Caco-2 (cell line): ENCODE results near the gene TLE1. TPM values are rescaled to one million over a fixed set of nuclear protein-coding genes. Genes with fewer than 3 reads are reported as not detected.

Experiments
- BruUV-seq: library from RNA; stranded (reverse); fragments of 400-500 nt; replicated peaks from 2 replicates; lab custom pipeline; 2021; lab: Mats Ljungman, UMichigan
- CTCF ChIA-PET: fragments of 300-600 bp; sonication (Branson Sonifier 250); formaldehyde crosslinking; loops from one replicate; lab custom pipeline; 2022; ENCODE audit warnings: antibody characterized with exemption; lab: Charles Lee
- POLR2A ChIA-PET: fragments of 300-600 bp; sonication (Branson Sonifier 250); formaldehyde crosslinking; loops from one replicate; lab custom pipeline; 2022; ENCODE audit warnings: antibody characterized with exemption; lab: Charles Lee
- DNase-seq, 2 experiments: peaks; one replicate each; pipeline versions ENCODE4 v3.0.0 to v3.0.0-alpha.2; 2020 to 2022
- H3K27me3 ChIP-seq: replicated peaks from 2 replicates; pipeline ENCODE4 v1.6.0; 2011; ENCODE audit warnings: low read length; ENCODE audit not compliant: control insufficient read depth, insufficient read depth
- H3K36me3 ChIP-seq: 2 replicates; pipeline ENCODE4 v1.5.1; 2011; ENCODE audit warnings: low read length; ENCODE audit not compliant: control insufficient read depth, insufficient read depth
- H3K4me1 ChIP-seq: fragments of 250-450 bp; sonication (Bioruptor Pico); 2 replicates; pipeline ENCODE4 v1.5.1; 2020; ENCODE audit warnings: mild to moderate bottlenecking
- H3K4me3 ChIP-seq: 2 replicates; pipeline ENCODE4 v1.5.1; 2011; ENCODE audit warnings: low read depth, mild to moderate bottlenecking, control low read depth, low read length
- H3K9me3 ChIP-seq: fragments of 250-450 bp; sonication (Bioruptor Pico); 2 replicates; pipeline ENCODE4 v1.5.1; 2020; ENCODE audit warnings: mild to moderate bottlenecking, moderate library complexity
- H3K27ac Mint-ChIP-seq: one replicate; pipeline ENCODE4 v1.8.0; 2022; ENCODE audit warnings: mixed read lengths; ENCODE audit not compliant: unreplicated experiment
- H3K27me3 Mint-ChIP-seq: one replicate; pipeline ENCODE4 v1.8.0; 2022; ENCODE audit warnings: mixed read lengths; ENCODE audit not compliant: insufficient read depth, unreplicated experiment
- H3K36me3 Mint-ChIP-seq: one replicate; pipeline ENCODE4 v1.8.0; 2022; ENCODE audit warnings: mild to moderate bottlenecking, mixed read lengths; ENCODE audit not compliant: insufficient read depth, unreplicated experiment
- H3K4me1 Mint-ChIP-seq: one replicate; pipeline ENCODE4 v1.8.0; 2022; ENCODE audit warnings: low read depth, mixed read lengths; ENCODE audit not compliant: unreplicated experiment
- H3K4me3 Mint-ChIP-seq: one replicate; pipeline ENCODE4 v1.8.0; 2022; ENCODE audit warnings: mild to moderate bottlenecking, moderate library complexity, mixed read lengths; ENCODE audit not compliant: unreplicated experiment
- H3K9me3 Mint-ChIP-seq: one replicate; pipeline ENCODE4 v1.8.0; 2022; ENCODE audit warnings: mixed read lengths; ENCODE audit not compliant: unreplicated experiment
- CTCF ChIP-seq, 2 experiments: fragments of 200-600 bp in 1 of 2; IDR thresholded peaks; 1 replicate in 1 of 2; 2 replicates in 1 of 2; pipeline versions ENCODE4 v1.5.1 to v1.8.0; 2011 to 2022; ENCODE audit warnings: antibody characterized with exemption in 1 of 2, control low read depth in 1 of 2, inconsistent platforms in 1 of 2, low read depth in 1 of 2, low read length in 1 of 2, mild to moderate bottlenecking in 1 of 2, moderate library complexity in 1 of 2; ENCODE audit not compliant: insufficient read depth in 1 of 2, severe bottlenecking in 1 of 2, unreplicated experiment in 1 of 2
- intact Hi-C: fragments of 100-400 bp; cut with micrococcal nuclease; formaldehyde crosslinking; loops from one replicate; pipeline ENCODE4 v1.10.0; 2022; ENCODE audit not compliant: unreplicated experiment
- total RNA-seq: library from RNA; stranded (reverse); gene quantifications from 2 replicates; pipeline ENCODE4 v1.2.3, GENCODE V29; 2022

TLE1 gene
- total RNA-seq, 1 experiment from 2014 or later: 18.3 TPM

GRCh38 chr9:81590688-81591087 is 98.7 kb downstream of the TLE1 start:
- no peaks in the 10 kb centered on the region for H3K9me3 Mint-ChIP-seq
- no peak for TF ChIP-seq CTCF (IDR thresholded peaks at IDR 0.05; ENCODE audit: insufficient read depth in 1 of 2, low read depth in 1 of 2, low read length in 1 of 2, severe bottlenecking in 1 of 2, unreplicated experiment in 1 of 2)
- Histone ChIP-seq H3K27me3 (no peaks in the 10 kb centered on the region), H3K4me1 (no peaks in the 10 kb centered on the region), H3K9me3 (no peaks in the 10 kb centered on the region), H3K4me3 (no peak overlapping the region), H3K36me3 (no peaks in the 10 kb centered on the region)
- no peak for DNase-seq
- peaks cover 11% of the 10 kb centered on the region for H3K36me3 Mint-ChIP-seq
- intact Hi-C loops: no loop called here
- BruUV-seq: no TSS peak
- H3K27ac Mint-ChIP-seq: no peak overlapping the region
- ChIA-PET POLR2A (no interaction called here), CTCF (no interaction called here)
- H3K27me3 Mint-ChIP-seq: no peaks in the 10 kb centered on the region
- H3K4me3 Mint-ChIP-seq: no peak overlapping the region
- no peaks in the 10 kb centered on the region for H3K4me1 Mint-ChIP-seq

GRCh38 chr9:81589819-81590218 is 99.5 kb downstream of the TLE1 start:
- Histone ChIP-seq H3K27me3 (no peaks in the 10 kb centered on the region), H3K4me3 (no peak overlapping the region), H3K9me3 (no peaks in the 10 kb centered on the region), H3K36me3 (no peaks in the 10 kb centered on the region), H3K4me1 (no peaks in the 10 kb centered on the region)
- H3K27ac Mint-ChIP-seq: no peak overlapping the region
- no TSS peak for BruUV-seq
- CTCF ChIA-PET: no interaction called here
- no peaks in the 10 kb centered on the region for H3K4me1 Mint-ChIP-seq
- intact Hi-C loops: loop anchor here (5.0 kb wide), 1 partner anchor 37 kb away; no protein-coding TSS in a partner anchor
- H3K27me3 Mint-ChIP-seq: no peaks in the 10 kb centered on the region
- peaks cover 20% of the 10 kb centered on the region for H3K36me3 Mint-ChIP-seq
- POLR2A ChIA-PET: no interaction called here
- DNase-seq: no peak
- no peaks in the 10 kb centered on the region for H3K9me3 Mint-ChIP-seq
- no peak overlapping the region for H3K4me3 Mint-ChIP-seq
- no peak for TF ChIP-seq CTCF (IDR thresholded peaks at IDR 0.05; ENCODE audit: insufficient read depth in 1 of 2, low read depth in 1 of 2, low read length in 1 of 2, severe bottlenecking in 1 of 2, unreplicated experiment in 1 of 2)

GRCh38 chr9:81589392-81589791 is 100.0 kb downstream of the TLE1 start:
- H3K27ac Mint-ChIP-seq: no peak overlapping the region
- intact Hi-C loops: loop anchor here (5.0 kb wide), 1 partner anchor 38 kb away; no protein-coding TSS in a partner anchor
- TF ChIP-seq CTCF (IDR thresholded peaks at IDR 0.05; ENCODE audit: insufficient read depth in 1 of 2, low read depth in 1 of 2, low read length in 1 of 2, severe bottlenecking in 1 of 2, unreplicated experiment in 1 of 2): no peak
- Histone ChIP-seq H3K4me1 (no peaks in the 10 kb centered on the region), H3K4me3 (no peak overlapping the region), H3K36me3 (no peaks in the 10 kb centered on the region), H3K9me3 (no peaks in the 10 kb centered on the region), H3K27me3 (no peaks in the 10 kb centered on the region)
- POLR2A ChIA-PET: no interaction called here
- no peaks in the 10 kb centered on the region for H3K27me3 Mint-ChIP-seq
- H3K4me3 Mint-ChIP-seq: no peak overlapping the region
- H3K9me3 Mint-ChIP-seq: no peaks in the 10 kb centered on the region
- H3K36me3 Mint-ChIP-seq: peaks cover 20% of the 10 kb centered on the region
- CTCF ChIA-PET: no interaction called here
- no peaks in the 10 kb centered on the region for H3K4me1 Mint-ChIP-seq
- DNase-seq: no peak
- no TSS peak for BruUV-seq
